ENCODE data around the gene SLC37A1.
"Not testable (repeated sequence)": the region's sequence is repeated elsewhere in the genome, so short reads cannot be mapped to it uniquely, and the experiment has no call there.

The SLC37A1 gene
- total RNA-seq: 28.9 reads per million, percentile 55 among the genes with 10 or more reads in this experiment

DNA sequence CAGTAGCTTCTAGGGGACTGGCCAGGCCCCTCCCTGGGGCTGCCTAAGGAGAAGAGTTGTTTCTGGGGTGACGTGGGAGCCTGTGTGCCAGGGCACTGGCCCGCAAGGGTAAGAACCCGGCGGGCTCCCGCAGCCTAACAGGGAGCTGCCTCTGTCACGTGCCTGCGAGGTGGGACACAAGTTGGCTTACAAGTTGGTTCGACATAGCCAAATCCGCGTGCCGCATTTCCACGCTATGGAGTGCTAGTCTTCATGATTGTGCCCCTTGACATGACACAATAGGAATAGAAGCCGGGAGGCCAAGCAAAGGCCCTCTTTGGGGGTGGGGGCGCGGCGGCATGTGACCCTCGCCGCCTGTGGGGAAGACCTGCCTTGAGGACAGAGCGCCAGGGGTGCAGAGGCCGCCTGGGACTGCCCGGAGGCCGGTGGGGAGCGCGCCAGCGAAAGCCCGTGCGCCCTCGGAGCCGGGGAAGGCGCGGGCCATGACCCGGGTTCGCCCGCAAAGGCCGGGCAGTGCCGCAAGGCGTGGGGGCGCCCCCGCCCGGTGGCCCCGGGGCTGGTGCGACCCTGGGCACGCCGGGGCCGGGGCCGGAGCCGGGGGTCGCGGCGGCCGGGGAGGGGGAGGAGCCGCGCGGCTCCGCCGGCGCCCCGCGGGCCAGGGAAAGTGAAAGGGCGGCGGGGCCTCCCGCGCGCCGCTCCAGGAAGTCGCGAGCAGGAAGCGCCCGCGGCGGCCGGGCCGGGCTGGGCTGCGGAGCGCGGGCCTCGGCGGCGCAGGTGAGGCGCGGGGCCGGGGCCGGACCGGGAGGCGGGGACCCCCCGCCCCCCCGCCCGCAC, at the start of gene SLC37A1:
SLC37A1 (plus strand) TSS at position 702 of the 834 bp plus-strand sequence. CDS start 4,603 bp downstream, outside the sequence.
- no peak for DNase-seq

DNA sequence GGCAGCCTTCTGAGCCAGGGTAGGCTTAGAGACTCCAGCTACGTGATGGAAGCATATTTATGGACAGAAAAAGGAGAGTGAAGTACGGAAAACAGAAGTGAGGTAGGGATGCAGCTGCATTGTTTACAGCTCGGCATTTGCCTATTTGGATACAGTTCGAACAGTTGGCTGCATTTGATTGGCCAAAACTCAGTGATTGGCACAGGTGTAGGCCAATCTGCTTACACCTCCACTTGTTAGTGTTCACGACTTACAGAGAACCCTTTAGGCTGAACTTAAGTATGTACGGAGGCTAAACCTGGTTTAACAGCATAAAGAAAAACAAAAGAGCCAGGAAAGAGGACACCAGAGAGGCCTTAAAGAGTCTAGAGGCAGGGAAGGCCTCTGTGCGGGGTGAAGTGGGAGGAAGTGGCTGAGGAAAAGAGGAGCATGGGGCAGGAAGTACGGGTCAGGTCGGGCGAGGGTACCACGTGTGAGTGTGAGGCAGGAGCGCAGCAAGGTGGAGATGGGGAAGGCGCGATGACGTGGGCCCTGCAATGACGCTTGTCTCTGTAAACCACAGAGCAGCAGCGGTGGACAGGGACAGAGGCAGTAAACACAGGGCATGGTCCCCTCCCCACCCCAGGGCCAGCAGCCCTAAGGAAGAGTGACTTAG, 49.7 kb upstream of the SLC37A1 start:
- peak; percentile 53 for DNase-seq

DNA sequence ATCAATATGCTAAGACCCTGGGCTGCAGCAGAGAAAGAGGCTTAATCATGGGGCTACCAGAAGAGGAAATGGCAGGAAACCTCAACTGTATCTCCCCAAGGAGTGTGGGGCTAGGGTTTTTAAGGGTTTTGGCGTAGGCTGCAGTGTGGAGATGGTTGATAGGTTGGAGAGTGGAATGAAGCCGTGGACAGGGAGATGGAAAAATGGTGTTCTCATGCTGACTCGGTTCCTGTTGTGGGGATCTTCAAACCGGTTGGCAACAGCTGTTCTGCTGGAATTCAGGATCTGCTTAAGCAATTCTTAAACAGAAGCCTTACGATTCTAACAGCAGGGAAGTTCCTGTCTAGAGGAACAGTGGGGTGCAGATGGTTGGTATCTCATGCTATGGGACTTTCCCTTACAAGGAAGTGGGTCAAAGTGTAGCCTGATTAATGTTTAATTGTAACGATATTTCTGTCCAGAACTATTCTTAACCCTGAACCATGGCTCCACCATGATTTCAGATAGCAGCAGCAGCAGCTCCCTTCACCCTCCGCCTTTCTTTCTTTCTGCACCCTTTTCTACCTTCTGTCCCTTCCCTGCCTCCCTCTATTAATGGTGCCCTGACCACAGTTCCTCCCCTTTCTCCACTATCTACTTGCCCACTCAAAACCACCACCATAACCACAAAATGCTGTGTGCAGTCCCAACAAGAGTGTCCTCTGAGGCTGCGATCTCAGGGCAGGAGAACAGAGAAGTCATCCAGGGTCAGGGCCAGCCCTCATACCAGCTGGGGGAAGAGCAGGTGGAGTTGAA, 48.4 kb upstream of the SLC37A1 start:
- DNase-seq: no peak

DNA sequence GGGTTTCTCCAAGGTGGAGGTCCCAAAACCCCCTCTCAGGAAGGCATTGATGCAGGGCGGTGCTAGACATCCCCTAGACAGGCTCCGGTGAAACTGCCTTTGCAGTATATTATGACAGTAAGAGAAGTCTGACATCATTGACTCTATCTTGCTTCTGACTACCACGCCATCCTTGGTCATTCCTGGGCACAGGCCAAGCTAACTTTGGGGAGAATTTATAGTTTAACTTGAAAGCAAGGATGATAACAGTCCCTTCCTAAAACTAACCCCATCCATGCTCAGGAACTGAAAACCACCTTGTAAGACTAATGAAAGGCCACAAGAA, 47.9 kb upstream of the SLC37A1 start:
- DNase-seq: no peak

DNA sequence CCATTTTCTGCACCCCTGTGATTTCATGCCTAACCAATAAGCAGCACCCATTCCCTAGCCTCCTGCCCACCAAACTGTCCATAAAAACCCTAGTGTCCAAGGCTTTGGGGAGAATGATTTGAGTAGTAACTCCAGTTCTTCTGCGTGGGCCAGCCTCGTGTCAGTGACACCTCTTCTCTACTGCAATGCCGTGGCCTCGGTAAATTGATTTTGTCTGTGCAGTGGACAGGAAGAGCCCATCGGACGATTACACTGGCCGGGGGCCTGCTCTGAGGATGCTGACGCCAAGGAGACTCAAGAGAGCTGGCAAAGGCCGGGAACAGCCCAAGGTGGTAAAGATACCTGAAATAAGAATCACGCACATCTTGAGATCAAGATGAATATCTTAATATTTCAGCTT, 47.0 kb upstream of the SLC37A1 start:
- no peak for DNase-seq

DNA sequence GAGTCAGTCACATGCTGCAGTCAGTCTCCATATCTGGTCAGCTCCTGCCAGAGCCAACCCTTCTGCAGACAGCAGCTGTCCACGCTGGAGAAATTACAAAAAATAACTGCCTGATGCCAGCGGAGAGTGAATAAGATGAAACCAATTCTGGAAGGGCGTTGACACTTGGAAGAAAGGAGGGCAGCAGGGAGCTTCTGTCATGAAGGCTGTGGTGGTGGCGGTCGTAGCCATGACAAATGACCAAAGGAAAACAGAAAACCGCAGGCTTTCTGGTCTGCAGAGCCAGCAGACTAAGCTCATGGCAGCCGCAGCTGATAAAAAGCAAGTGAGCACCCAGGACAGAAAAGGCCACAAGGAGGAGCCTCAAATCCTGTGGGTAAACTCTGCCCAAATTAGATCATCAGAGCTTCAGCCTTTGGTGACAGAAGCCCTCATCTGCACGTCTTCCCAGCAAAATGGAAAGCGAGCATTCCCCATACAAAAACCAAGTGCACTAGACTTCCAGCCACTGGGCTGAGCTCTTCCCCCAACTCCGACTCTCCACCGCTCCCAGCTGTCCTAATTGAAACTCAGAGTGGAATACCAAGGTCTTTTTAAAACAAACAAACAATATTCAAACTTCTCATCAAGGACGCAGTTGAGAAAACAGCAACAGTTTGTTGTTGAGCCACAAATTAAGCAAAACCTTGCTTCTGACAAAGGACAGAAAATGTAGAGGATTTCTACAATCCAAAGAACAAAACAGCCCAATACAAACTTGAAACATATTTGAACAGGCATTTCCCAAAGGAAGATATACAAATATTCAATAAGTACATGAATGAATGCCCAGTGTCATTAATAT, 46.3 kb upstream of the SLC37A1 start:
- no peak for DNase-seq

DNA sequence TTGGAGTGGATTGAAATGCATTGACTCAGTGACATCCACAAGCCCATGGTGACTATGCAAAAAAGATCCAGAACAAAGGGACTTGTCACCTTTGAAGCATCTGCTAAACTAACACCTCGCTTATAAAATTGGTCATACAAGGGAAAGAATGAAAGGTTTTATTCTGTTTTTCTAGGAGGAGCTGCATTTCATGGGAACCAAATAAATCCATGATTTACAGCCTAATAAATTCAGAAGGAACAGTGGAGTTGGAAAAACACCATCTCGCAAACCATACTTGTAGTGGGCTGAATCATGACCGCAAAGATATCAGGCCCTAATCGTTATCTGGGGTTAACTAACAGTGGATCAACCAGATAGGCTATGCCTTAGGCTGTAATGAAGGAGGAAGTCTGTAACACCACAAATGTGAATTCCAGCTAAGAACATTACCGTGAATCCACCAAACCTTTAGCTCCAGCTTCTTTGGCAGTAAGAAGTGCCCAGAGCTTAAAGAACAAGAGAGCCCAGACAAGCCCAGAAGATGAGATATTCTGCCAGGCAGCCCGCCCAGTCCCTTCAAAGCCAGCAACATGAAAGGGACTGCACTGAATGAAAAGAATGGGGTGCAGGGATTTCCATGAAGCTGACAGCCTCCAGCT, 45.0 kb upstream of the SLC37A1 start:
- DNase-seq: no peak

DNA sequence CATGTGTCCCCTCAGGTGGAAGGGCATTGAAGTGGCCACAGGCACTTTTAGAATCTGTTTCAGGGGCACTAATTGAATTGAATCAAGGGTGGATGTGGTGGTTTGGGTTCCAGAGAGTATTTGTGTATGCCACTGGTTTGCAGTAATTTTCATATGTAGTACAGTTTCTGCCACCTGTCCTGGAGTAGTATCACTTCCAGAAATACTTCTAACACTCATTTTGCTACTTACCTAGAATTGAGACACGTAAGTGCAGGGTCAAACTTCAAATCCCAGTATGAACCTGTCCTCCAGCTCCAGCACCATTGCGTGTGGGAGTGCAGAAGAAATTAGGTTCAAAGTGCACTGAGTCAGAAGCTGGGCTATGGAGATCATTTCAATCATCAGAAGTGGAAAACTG, 44.4 kb upstream of the SLC37A1 start:
- DNase-seq: no peak

DNA sequence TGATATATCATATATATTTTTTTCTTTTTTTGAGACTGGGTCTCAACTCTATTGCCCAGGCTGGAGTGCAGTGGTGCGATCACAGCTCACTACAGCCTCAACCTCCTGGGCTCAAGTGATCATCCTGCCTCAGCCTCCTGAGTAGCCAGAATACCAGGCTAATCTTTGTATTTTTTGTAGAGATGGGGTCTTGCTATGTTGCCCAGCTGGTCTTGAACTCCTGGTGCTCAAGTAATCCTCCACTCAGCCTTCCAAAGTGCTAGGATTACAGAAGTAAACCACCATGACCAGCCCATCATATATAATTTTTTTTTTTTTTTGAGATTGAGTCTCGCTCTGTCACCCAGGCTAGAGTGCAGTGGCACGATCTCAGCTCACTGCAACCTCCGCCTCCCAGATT, 43.9 kb upstream of the SLC37A1 start:
- DNase-seq: not testable (repeated sequence)

DNA sequence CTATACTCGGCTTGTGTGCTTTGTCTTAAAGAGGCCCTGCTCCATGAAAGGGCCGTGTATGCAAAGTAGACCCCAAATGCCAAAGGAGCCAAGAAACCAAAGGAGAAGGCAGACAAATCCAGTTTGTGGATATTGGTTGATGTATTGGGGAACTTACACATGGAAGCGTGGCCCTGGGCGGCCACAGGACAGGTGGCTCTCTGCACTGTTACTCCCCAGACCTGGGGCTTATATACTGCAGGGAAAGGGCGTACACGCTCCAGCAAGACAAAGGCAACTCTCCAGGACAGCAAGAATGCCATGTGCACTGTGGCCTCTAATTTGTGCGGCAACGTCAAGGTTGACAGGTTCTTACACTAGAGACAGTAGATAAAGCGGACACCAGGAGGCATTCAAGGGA, 42.4 kb upstream of the SLC37A1 start:
- DNase-seq: no peak

DNA sequence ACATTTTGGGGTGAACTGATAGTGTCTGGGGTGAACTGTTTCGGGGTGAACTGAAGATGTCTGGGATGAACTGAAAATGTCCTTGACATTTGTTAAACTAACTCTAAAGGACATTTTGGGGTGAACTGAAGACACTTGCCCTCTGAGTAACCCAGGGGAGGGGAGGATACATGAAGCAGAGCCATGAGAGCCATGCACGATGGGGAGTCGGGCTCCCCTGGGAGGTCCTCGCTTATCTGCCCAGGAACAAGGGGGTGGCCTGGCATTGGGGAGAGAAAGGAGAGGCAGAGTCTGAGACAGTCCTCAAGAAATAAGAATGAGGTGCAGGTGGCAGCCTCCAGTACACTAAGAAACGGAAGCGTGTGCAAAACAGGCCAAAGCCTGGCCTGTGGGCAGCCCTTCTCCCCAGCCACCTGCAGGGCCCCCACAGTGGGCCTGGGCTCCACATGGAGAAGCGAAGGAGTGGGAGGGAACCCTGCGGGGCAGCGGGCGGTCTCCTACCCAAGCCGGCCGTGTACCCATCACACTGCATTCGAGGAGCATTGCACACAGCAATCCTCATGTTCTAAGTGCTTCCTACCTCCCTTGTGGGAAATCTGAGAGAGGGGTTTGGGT, 41.8 kb upstream of the SLC37A1 start:
- DNase-seq: no peak

DNA sequence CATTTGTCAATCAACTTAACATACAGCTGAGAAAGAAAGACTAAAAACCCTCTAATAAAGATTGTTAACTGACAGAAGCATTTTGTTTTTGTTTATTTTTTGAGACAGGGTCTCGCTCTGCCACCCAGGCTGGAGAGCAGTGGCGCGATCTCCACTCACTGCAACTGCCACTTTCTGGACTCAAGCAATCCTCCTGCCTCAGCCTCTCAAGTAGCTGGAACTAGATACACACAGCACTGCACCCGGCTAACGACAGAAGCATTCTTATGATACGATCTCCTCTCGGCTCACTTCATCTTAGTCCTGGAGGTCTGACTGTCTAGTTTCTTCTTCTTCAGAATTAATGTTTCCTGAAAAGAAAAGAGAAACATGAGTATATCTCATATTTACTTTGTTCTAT, 41.1 kb upstream of the SLC37A1 start:
- DNase-seq: no peak

DNA sequence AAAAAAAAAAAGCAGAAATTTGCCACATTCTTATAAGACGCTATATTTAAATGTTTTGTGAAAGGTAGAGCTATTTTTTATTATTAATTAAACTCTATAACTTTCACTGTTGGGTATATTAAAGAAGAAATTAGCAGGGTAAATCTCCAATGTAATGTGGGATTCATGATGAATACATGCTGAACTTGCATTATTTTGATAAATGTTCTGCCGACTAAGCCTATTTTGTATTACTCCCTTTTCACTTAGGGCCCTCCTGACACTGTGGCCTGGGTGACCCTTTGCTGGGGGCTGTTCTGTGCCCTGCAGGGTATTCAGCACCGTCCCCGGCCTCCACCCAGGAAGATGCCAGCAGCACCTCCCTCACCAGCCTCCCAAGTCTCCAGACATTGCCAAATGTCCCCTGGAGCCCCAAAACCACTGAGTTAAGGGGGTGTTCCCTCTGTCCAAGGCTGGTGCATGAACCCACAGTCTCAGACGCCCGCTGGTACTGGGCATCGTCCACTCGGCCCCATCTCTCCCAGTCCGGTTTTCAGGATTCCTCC, 40.1 kb upstream of the SLC37A1 start:
- DNase-seq: no peak

DNA sequence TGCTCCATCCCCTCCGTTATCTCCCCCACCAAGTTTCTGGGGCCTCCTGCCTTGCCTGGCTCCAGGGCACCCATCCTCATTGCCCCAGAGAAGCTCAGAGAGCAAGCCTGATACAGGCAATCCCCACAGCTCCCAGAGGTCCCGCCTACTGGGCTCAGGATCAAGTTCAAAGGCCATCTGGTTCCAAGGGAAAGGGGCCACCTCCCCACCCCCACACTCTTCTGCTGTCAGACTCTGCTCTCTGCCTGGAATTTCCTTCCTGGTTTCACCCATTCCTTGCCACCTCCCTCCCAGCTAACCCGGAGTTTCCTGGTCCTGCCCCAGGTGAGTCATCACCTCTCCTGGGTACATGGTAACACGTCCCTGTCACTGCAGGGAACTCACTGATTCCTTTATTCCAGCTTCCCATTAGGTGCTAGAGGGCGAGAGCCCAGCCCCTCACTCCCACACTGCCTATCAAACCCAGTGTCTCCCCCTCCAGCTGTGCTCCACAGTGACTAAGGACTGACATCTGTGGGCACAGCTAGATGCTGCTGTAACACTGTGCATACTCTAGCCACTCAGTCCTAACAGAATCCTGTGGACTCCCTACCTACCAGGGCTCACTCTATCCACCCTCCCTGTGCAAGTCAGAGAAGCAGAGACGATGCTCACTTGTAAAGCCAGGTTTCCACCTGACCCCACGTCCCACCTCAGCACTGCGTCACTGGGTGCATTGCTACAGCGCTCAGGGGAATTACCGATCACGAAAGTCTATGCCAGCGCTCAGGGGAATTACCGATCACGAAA, 39.4 kb upstream of the SLC37A1 start:
- DNase-seq: no peak

DNA sequence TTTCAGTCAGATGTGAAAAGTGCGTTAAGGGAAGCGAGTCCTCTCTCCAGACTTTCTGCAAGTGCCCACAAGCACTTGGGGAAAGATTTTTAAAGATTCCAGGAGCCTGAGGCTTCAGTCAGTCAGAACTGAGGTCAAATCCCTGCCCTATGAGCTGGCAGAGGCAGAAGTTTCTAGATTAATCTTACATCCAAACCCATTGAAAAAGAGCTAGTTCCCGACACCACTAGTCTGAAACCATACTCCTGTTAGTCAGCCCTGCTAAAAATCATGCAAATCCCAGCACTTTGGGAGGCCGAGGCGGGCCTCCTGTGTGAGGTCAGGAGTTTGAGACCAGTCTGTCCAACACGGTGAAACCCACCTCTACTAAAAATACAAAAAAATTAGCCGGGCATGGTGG, 38.6 kb upstream of the SLC37A1 start:
- DNase-seq: no peak

DNA sequence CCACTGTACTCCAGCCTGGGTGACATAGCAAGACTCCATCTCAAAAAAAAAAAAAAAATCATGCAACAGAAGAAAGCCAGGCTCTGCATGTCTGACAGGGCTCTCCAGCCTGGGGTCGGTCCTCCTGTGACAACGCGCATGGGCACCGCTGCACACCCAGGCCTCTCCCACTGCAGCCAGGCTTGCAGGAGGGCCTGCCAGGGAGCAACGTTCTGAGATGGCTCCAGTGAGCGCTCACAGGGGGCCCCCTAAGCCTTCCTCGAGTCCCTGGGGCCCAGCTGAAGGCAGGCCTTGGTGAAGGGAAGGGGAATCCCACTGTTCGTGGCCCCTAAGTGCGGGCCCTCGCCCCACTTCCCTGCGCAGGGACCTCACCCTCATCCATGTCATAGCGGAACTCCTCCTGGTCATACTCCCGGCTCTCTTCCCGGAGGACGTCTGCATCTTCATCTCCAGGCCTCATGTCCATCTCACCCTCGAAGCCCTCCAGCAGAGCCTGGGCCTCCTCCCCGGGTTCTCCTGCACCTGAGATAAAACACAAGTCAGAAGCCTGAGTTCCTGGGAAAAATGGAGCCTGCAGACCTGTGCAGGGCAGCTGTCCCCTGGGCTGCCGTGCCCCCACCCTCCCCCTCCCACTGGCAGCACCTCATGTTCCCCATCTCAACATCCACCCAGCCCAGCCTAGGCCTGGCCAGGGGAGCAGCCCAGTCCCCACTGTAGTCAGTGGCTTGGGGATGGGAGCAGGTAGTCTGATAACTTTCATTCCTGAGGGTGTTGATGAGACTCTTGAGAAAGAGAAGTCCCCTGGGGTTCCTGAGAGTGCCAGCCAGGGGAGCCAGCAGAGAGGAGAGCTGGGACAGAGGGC, 37.9 kb upstream of the SLC37A1 start:
- no peak for DNase-seq

DNA sequence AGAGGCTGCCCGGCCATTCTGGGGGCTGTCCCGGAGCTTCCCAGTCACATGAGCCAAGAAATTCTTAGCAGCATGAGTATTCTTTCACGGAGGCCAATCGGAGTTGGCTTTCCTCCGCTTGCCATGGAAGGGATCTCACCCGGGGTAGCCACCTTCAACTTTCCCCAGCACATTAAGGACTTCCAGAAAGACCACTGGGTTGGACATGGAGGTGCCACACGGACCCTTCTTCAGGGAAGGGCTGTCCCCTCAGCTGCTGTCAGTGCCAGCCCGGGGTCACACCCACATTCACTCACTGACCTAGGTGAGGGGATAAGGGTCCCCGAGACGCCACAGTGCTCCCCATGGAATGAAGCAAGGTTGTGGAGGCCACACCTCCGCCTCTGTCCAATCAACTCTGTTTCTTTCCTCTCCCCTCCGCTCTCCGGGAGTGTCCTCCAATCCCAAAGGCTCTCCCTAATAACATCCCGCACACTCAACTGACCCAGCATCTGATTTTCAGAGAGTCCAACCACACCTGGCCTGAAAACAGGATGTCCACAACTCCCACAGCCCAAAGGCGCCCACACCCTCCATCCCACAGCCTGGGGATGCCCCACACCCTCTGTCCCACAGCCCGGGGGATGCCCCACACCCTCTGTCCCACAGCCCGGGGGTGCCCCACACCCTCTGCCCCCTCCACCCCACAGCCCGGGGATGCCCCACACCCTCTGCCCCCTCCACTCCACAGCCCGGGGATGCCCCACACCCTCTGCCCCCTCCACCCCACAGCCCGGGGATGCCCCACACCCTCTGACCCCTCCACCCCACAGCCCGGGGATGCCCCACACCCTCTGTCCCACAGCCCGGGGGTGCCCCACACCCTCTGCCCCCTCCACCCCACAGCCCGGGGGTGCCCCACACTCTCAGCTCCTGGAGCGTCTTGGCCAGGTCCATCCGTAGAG, 37.0 kb upstream of the SLC37A1 start:
- no peak for DNase-seq

DNA sequence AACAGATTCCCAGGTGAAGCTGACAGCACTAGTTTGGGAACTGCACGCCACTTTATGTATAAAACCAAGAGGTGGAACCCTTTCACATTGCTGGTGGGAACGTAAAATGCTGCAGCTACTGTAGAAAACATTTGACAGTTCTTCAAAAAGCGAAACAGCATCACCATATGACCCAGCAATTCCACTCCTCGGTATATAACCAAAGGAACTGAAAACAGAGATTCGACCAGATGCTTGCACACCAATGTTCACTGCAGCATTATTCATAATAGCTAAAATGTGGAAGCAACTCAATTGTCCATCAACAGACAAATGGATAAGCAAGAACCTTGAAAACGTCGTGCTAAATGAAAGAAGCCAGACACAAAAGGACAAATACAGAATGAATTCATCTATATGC, 35.1 kb upstream of the SLC37A1 start:
- no peak for DNase-seq
